ENCODE results near the gene GRWD1.

Gene GRWD1

GRCh38 chr19:48424694-48425219 is 21.0 kb upstream of the GRWD1 start:
- DNase-seq (ENCODE audit: low spot score): peak; percentile 81

GRCh38 chr19:48428670-48429069 is 17.1 kb upstream of the GRWD1 start:
- DNase-seq (ENCODE audit: low spot score): no peak

- DNase-seq (ENCODE audit: low spot score): no peak
These were observed 12.4 kb upstream of the GRWD1 start for GRCh38 chr19:48433337-48433736.

GRCh38 chr19:48436586-48436985 is 9.2 kb upstream of the GRWD1 start:
- DNase-seq (ENCODE audit: low spot score): no peak

GRCh38 chr19:48441360-48442050 is 4.3 kb upstream of the GRWD1 start:
- DNase-seq (ENCODE audit: low spot score): no peak

GRCh38 chr19:48442116-48443035 is 3.4 kb upstream of the GRWD1 start:
- DNase-seq (ENCODE audit: low spot score): no peak

GRCh38 chr19:48443256-48443655 is 2.5 kb upstream of the GRWD1 start:
- DNase-seq (ENCODE audit: low spot score): no peak

GRCh38 chr19:48443731-48444128 is 2.1 kb upstream of the GRWD1 start:
- no peak for DNase-seq (ENCODE audit: low spot score)

- peak; percentile 37 for DNase-seq (ENCODE audit: low spot score)
These were observed 1.5 kb upstream of the GRWD1 start for GRCh38 chr19:48444129-48444935.

GRCh38 chr19:48444936-48445200 is 915 bp upstream of the GRWD1 start:
- DNase-seq (ENCODE audit: low spot score): no peak

- DNase-seq (ENCODE audit: low spot score): peak; percentile 97
These were observed 552 bp upstream of the GRWD1 start for GRCh38 chr19:48445256-48445605.

- no peak for DNase-seq (ENCODE audit: low spot score)
These were observed 796 bp downstream of the GRWD1 start for GRCh38 chr19:48446579-48446978.

- no peak for DNase-seq (ENCODE audit: low spot score)
These were observed 2.8 kb downstream of the GRWD1 start for GRCh38 chr19:48448563-48448962.

GRCh38 chr19:48450441-48450840 is 4.7 kb downstream of the GRWD1 start:
- no peak for DNase-seq (ENCODE audit: low spot score)

- DNase-seq (ENCODE audit: low spot score): no peak
These were observed 5.1 kb downstream of the GRWD1 start for GRCh38 chr19:48450863-48451262.

- DNase-seq (ENCODE audit: low spot score): no peak
These were observed 5.8 kb downstream of the GRWD1 start for GRCh38 chr19:48451624-48452023.

- DNase-seq (ENCODE audit: low spot score): no peak
These were observed 6.8 kb downstream of the GRWD1 start for GRCh38 chr19:48452289-48453190.

- no peak for DNase-seq (ENCODE audit: low spot score)
These were observed 8.5 kb downstream of the GRWD1 start for GRCh38 chr19:48454150-48454730.

- no peak for DNase-seq (ENCODE audit: low spot score)
These were observed 9.6 kb downstream of the GRWD1 start, which contains the start of gene KCNJ14 for GRCh38 chr19:48455171-48455907. TSS of gene KCNJ14 (plus strand) at chr19:48455574. CDS start at chr19:48461725, 6,151 bp downstream.

GRCh38 chr19:48455908-48456562 is 10.3 kb downstream of the GRWD1 start:
- no peak for DNase-seq (ENCODE audit: low spot score)

All from hepatic stellate cell (primary cell).